GM12878 (cell line): ENCODE measurements around the gene PRSS27. TPM values are rescaled to one million over a fixed set of nuclear protein-coding genes. Genes with fewer than 3 reads are reported as not detected.

Experiments used
- BHLHE40 ChIP-seq, 2 experiments: fragments of 450-650 bp in 1 of 2; IDR thresholded peaks; 2 replicates each; pipeline ENCODE4 v1.6.1; 2011 to 2017; ENCODE audit warnings: low read depth in 2 of 2, borderline replicate concordance in 1 of 2, improper control_type of control experiment in 1 of 2, low read length in 1 of 2, mild to moderate bottlenecking in 1 of 2
- BRCA1 ChIP-seq: IDR thresholded peaks from 2 replicates; pipeline ENCODE4 v1.6.1; 2011; ENCODE audit warnings: low read depth, low read length, improper control_type of control experiment
- CHD2 ChIP-seq: IDR thresholded peaks from 2 replicates; pipeline ENCODE4 v1.6.1; 2011; ENCODE audit warnings: low read depth, low read length, improper control_type of control experiment, borderline replicate concordance
- CREB1 ChIP-seq: IDR thresholded peaks from 2 replicates; pipeline ENCODE4 v1.6.1; 2012; ENCODE audit warnings: low read depth, mild to moderate bottlenecking, inconsistent platforms
- EGR1 ChIP-seq, 2 experiments: IDR thresholded peaks; 1 replicate in 1 of 2; 2 replicates in 1 of 2; pipeline ENCODE4 v1.6.1; 2011 to 2012; ENCODE audit warnings: low read depth in 2 of 2, low read length in 2 of 2, borderline replicate concordance in 1 of 2, mild to moderate bottlenecking in 1 of 2, moderate library complexity in 1 of 2
- ESRRA ChIP-seq: IDR thresholded peaks from 2 replicates; pipeline ENCODE4 v1.6.1; 2012; ENCODE audit warnings: mild to moderate bottlenecking, low read length, improper control_type of control experiment
- HDAC6 ChIP-seq: fragments of 200-600 bp; sonication (generic); IDR thresholded peaks from one replicate; pipeline ENCODE4 v1.8.0; 2017; ENCODE audit warnings: antibody characterized with exemption; ENCODE audit not compliant: unreplicated experiment
- KLF5 ChIP-seq: fragments of 450-650 bp; IDR thresholded peaks from 2 replicates; pipeline ENCODE4 v1.6.1; 2014; ENCODE audit warnings: mild to moderate bottlenecking; ENCODE audit not compliant: partially characterized antibody
- RB1 ChIP-seq: fragments of 450-650 bp; formaldehyde crosslinking; IDR thresholded peaks from 2 replicates; pipeline ENCODE4 v1.6.1; 2017; ENCODE audit warnings: mild to moderate bottlenecking, borderline replicate concordance
- RCOR1 ChIP-seq: conservative IDR thresholded peaks from 2 replicates; pipeline ENCODE4 v1.6.1; 2012; ENCODE audit warnings: low read depth, low read length, improper control_type of control experiment
- SMAD5 ChIP-seq: IDR thresholded peaks from 2 replicates; pipeline ENCODE4 v1.6.1; 2016; ENCODE audit warnings: antibody characterized with exemption, low read depth
- SPI1 ChIP-seq: IDR thresholded peaks from 2 replicates; pipeline ENCODE4 v1.6.1; 2011; ENCODE audit warnings: low read depth, mild to moderate bottlenecking, low read length, moderate library complexity, borderline replicate concordance; ENCODE audit not compliant: insufficient read depth
- SREBF2 ChIP-seq: IDR thresholded peaks from 2 replicates; pipeline ENCODE4 v1.6.1; 2012; ENCODE audit warnings: mild to moderate bottlenecking, low read length
- TARDBP ChIP-seq: IDR thresholded peaks from 2 replicates; pipeline ENCODE4 v1.6.1; 2016; ENCODE audit warnings: borderline replicate concordance
- polyA plus RNA-seq, 11 experiments: library from polyadenylated mRNA; depleted of rRNA in 4 of 11; unstranded in 6 of 11; stranded (reverse) in 5 of 11; fragments of >200 nt; fragmentation: Nextera tagmentation in 4 of 11; fragmentation: Illumina TruSeq in 1 of 11; extraction: Ambion mirVana in 4 of 11; extraction: Trizol in 1 of 11; gene quantifications; 1 replicate in 1 of 11; 2 replicates in 10 of 11; pipeline versions ENCODE4 v1.2.1 to v1.2.3, GENCODE V29; 2011 to 2016; ENCODE audit warnings: inconsistent platforms in 2 of 11, missing spikeins in 2 of 11, low read depth in 1 of 11
- total RNA-seq, 4 experiments: library from RNA; depleted of rRNA in 3 of 4; stranded (reverse); fragments of >200 nt in 3 of 4; fragmentation: Illumina TruSeq in 1 of 4; extraction: Trizol in 1 of 4; gene quantifications; 2 replicates each; pipeline versions ENCODE4 v1.2.1 to v1.2.3, GENCODE V29; 2013 to 2021
- TF ChIP-seq, protein P1 (sequence below): IDR thresholded peaks from 2 replicates; pipeline ENCODE4 v1.6.1; 2012; ENCODE audit warnings: low read depth, low read length, improper control_type of control experiment
- TF ChIP-seq, protein P2 (sequence below): fragments of 150-350 bp; IDR thresholded peaks from 2 replicates; pipeline ENCODE4 v1.6.1; 2014; ENCODE audit warnings: mild to moderate bottlenecking, low read depth, low read length
- TF ChIP-seq, protein P3 (sequence below): fragments of 150-350 bp; IDR thresholded peaks from 2 replicates; pipeline ENCODE4 v1.6.1; 2016; ENCODE audit warnings: low read depth, low read length

PRSS27 gene
- total and polyA plus RNA-seq, 10 of the 15 experiments (the other 5 are each of a cell fraction or from before 2014, with no cell fraction given), result 0.18 to 1.8 (median 0.51) TPM; not detected in 2

- TF ChIP-seq SREBF2 (no peak), ESRRA (no peak), EGR1 (IDR thresholded peaks at IDR 0.05; ENCODE audit: borderline replicate concordance in 1 of 2, low read depth in 2 of 2, low read length in 2 of 2) (peak in 1 of 2 experiments; percentile 45; a peak in 1 of 3 replicates), KLF5 (no peak), CHD2 (no peak), HDAC6 (no peak), BRCA1 (no peak), TARDBP (no peak), SPI1 (no peak), CREB1 (peak; percentile 62), RCOR1 (peak; percentile 87; the same call in 1 of the 2 replicates), SMAD5 (no peak), BHLHE40 (IDR thresholded peaks at IDR 0.05; ENCODE audit: borderline replicate concordance in 1 of 2, low read depth in 2 of 2, low read length in 1 of 2) (peak in 1 of 2 experiments; percentile 17; a peak in 1 of 4 replicates), RB1 (no peak)
- TF ChIP-seq, protein P1, sequence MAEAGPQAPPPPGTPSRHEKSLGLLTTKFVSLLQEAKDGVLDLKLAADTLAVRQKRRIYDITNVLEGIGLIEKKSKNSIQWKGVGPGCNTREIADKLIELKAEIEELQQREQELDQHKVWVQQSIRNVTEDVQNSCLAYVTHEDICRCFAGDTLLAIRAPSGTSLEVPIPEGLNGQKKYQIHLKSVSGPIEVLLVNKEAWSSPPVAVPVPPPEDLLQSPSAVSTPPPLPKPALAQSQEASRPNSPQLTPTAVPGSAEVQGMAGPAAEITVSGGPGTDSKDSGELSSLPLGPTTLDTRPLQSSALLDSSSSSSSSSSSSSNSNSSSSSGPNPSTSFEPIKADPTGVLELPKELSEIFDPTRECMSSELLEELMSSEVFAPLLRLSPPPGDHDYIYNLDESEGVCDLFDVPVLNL, result no peak
- TF ChIP-seq, protein P2, sequence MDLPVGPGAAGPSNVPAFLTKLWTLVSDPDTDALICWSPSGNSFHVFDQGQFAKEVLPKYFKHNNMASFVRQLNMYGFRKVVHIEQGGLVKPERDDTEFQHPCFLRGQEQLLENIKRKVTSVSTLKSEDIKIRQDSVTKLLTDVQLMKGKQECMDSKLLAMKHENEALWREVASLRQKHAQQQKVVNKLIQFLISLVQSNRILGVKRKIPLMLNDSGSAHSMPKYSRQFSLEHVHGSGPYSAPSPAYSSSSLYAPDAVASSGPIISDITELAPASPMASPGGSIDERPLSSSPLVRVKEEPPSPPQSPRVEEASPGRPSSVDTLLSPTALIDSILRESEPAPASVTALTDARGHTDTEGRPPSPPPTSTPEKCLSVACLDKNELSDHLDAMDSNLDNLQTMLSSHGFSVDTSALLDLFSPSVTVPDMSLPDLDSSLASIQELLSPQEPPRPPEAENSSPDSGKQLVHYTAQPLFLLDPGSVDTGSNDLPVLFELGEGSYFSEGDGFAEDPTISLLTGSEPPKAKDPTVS, result no peak
- TF ChIP-seq, protein P3, sequence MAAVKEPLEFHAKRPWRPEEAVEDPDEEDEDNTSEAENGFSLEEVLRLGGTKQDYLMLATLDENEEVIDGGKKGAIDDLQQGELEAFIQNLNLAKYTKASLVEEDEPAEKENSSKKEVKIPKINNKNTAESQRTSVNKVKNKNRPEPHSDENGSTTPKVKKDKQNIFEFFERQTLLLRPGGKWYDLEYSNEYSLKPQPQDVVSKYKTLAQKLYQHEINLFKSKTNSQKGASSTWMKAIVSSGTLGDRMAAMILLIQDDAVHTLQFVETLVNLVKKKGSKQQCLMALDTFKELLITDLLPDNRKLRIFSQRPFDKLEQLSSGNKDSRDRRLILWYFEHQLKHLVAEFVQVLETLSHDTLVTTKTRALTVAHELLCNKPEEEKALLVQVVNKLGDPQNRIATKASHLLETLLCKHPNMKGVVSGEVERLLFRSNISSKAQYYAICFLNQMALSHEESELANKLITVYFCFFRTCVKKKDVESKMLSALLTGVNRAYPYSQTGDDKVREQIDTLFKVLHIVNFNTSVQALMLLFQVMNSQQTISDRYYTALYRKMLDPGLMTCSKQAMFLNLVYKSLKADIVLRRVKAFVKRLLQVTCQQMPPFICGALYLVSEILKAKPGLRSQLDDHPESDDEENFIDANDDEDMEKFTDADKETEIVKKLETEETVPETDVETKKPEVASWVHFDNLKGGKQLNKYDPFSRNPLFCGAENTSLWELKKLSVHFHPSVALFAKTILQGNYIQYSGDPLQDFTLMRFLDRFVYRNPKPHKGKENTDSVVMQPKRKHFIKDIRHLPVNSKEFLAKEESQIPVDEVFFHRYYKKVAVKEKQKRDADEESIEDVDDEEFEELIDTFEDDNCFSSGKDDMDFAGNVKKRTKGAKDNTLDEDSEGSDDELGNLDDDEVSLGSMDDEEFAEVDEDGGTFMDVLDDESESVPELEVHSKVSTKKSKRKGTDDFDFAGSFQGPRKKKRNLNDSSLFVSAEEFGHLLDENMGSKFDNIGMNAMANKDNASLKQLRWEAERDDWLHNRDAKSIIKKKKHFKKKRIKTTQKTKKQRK, result no peak
These were observed 4.5 kb downstream of the PRSS27 start (continued) for GRCh38 chr16:2715519-2715918.
